HCT116 (cell line): ENCODE measurements around the gene MAP1S. TPM values are rescaled to one million over a fixed set of nuclear protein-coding genes. Genes with fewer than 3 reads are reported as not detected.

Source experiments
- ATAC-seq: fragments of 200-7000 bp; cut with Tn5 transposase; 2 replicates; pipeline ENCODE4 v1.9.1; 2020; ENCODE audit warnings: mild to moderate bottlenecking, moderate library complexity
- BruUV-seq: library from RNA; stranded (reverse); fragments of 400-500 nt; replicated peaks from 2 replicates; lab custom pipeline; 2021; lab: Mats Ljungman, UMichigan
- CTCF ChIA-PET: fragments of 300-600 bp; sonication (Branson Sonifier 250); formaldehyde crosslinking; loops from one replicate; lab custom pipeline; 2021; ENCODE audit warnings: antibody characterized with exemption; lab: Charles Lee
- POLR2A ChIA-PET: fragments of 300-600, 350-600 bp; sonication (Branson Sonifier 250); formaldehyde crosslinking; loops from one replicate; lab custom pipeline; 2021; ENCODE audit warnings: antibody characterized with exemption; lab: Charles Lee
- RAD21 ChIA-PET, 2 experiments: fragments of 300-600 bp; sonication (Branson Sonifier 250); formaldehyde crosslinking; loops; one replicate each; lab custom pipeline; 2023; ENCODE audit warnings: low total read pairs in 2 of 2; ENCODE audit not compliant: uncharacterized antibody in 2 of 2, unreplicated experiment in 2 of 2, low non-redundant PET in 1 of 2; lab: Charles Lee
- DNase-seq: peaks from one replicate; pipeline ENCODE4 v3.0.0-alpha.2; 2010; ENCODE audit warnings: low read depth, low spot score
- H2AFZ ChIP-seq: fragments of 200-600 bp; shearing (Covaris generic), sonication (generic); 2 replicates; pipeline ENCODE4 v1.6.1; 2017; ENCODE audit warnings: low read depth, mixed run types, mixed read lengths, antibody characterized with exemption, low read length; ENCODE audit not compliant: poor library complexity, severe bottlenecking
- H3K27ac ChIP-seq: 2 replicates; pipeline ENCODE4 v1.5.1; 2012; ENCODE audit warnings: low read depth, low read length
- H3K27me3 ChIP-seq: fragments of 200-600 bp; sonication (generic); 2 replicates; pipeline ENCODE4 v1.6.1; 2016; ENCODE audit warnings: mixed run types, low read length, mixed read lengths; ENCODE audit not compliant: insufficient read depth
- H3K36me3 ChIP-seq, 2 experiments: fragments of 200-500 bp in 1 of 2; fragments of 200-600 bp in 1 of 2; sonication (Bioruptor generic) in 1 of 2; sonication (generic) in 1 of 2; 2 replicates each; pipeline versions ENCODE4 v1.5.1 to v1.6.1; 2014 to 2016; ENCODE audit warnings: low read length in 2 of 2, inconsistent platforms in 1 of 2, mixed read lengths in 1 of 2, mixed run types in 1 of 2; ENCODE audit not compliant: insufficient read depth in 2 of 2, control insufficient read depth in 1 of 2
- H3K4me1 ChIP-seq, 2 experiments: fragments of 200-600 bp in 1 of 2; sonication (generic) in 1 of 2; 2 replicates each; pipeline versions ENCODE4 v1.5.1 to v1.6.1; 2012 to 2017; ENCODE audit warnings: low read length in 2 of 2, inconsistent platforms in 1 of 2, mild to moderate bottlenecking in 1 of 2, mixed read lengths in 1 of 2, mixed run types in 1 of 2, moderate library complexity in 1 of 2; ENCODE audit not compliant: insufficient read depth in 2 of 2, control insufficient read depth in 1 of 2
- H3K4me2 ChIP-seq: fragments of 200-600 bp; sonication (generic); 2 replicates; pipeline ENCODE4 v1.6.1; 2017; ENCODE audit warnings: mixed run types, low read length, mixed read lengths
- H3K4me3 ChIP-seq, 2 experiments: fragments of 200-600 bp in 1 of 2; sonication (generic) in 1 of 2; replicated peaks in 1 of 2; 2 replicates each; pipeline ENCODE4 v1.5.1; 2011 to 2016; ENCODE audit warnings: low read length in 2 of 2, control low read depth in 1 of 2, low read depth in 1 of 2, mild to moderate bottlenecking in 1 of 2, mixed read lengths in 1 of 2, mixed run types in 1 of 2
- H3K79me2 ChIP-seq: fragments of 200-600 bp; sonication (generic); 2 replicates; pipeline ENCODE4 v1.6.1; 2017; ENCODE audit warnings: mild to moderate bottlenecking, mixed run types, low read length, moderate library complexity, mixed read lengths; ENCODE audit not compliant: insufficient read depth
- H3K9ac ChIP-seq: fragments of 200-600 bp; sonication (generic); 2 replicates; pipeline ENCODE4 v1.6.1; 2016; ENCODE audit warnings: low read length, mixed read lengths
- H3K9me2 ChIP-seq: fragments of 200-600 bp; sonication (generic), shearing (Covaris generic); 2 replicates; pipeline ENCODE4 v1.6.1; 2017; ENCODE audit warnings: mixed run types, mild to moderate bottlenecking, moderate library complexity; ENCODE audit not compliant: insufficient read depth
- H3K9me3 ChIP-seq, 2 experiments: fragments of 200-500 bp in 1 of 2; fragments of 200-600 bp in 1 of 2; sonication (Bioruptor generic) in 1 of 2; sonication (generic) in 1 of 2; 2 replicates each; pipeline ENCODE4 v1.6.1; 2014 to 2017; ENCODE audit warnings: low read length in 2 of 2, mixed read lengths in 2 of 2, inconsistent platforms in 1 of 2, low read depth in 1 of 2, mild to moderate bottlenecking in 1 of 2, mixed run types in 1 of 2, moderate library complexity in 1 of 2; ENCODE audit not compliant: control insufficient read depth in 1 of 2, insufficient read depth in 1 of 2
- H4K20me1 ChIP-seq: fragments of 200-600 bp; sonication (generic), shearing (Covaris generic); 2 replicates; pipeline ENCODE4 v1.6.1; 2017; ENCODE audit warnings: mixed run types, mild to moderate bottlenecking, moderate library complexity; ENCODE audit not compliant: insufficient read depth
- CBX3 ChIP-seq: IDR thresholded peaks from 2 replicates; pipeline ENCODE4 v1.6.1; 2012; ENCODE audit warnings: low read depth
- CTCF ChIP-seq, 3 experiments: fragments of 200-600 bp in 1 of 3; sonication (generic) in 1 of 3; IDR thresholded peaks in 2 of 3; conservative IDR thresholded peaks in 1 of 3; 2 replicates each; pipeline ENCODE4 v1.5.1; 2012 to 2017; ENCODE audit warnings: low read depth in 2 of 3, low read length in 2 of 3, antibody characterized with exemption in 1 of 3, borderline replicate concordance in 1 of 3, control low read depth in 1 of 3, mild to moderate bottlenecking in 1 of 3, mixed read lengths in 1 of 3, mixed run types in 1 of 3, moderate library complexity in 1 of 3; ENCODE audit not compliant: insufficient read depth in 1 of 3
- EGR1 ChIP-seq: IDR thresholded peaks from 2 replicates; pipeline ENCODE4 v1.6.1; 2012; ENCODE audit warnings: low read depth
- ELF1 ChIP-seq: IDR thresholded peaks from 2 replicates; pipeline ENCODE4 v1.6.1; 2012; ENCODE audit warnings: low read depth, borderline replicate concordance
- EZH2phosphoT487 ChIP-seq: fragments of 200-600 bp; IDR thresholded peaks from 2 replicates; pipeline ENCODE4 v1.6.1; 2018; ENCODE audit warnings: antibody characterized with exemption, borderline replicate concordance
- FOSL1 ChIP-seq: IDR thresholded peaks from 2 replicates; pipeline ENCODE4 v1.6.1; 2012; ENCODE audit warnings: low read depth
- MAX ChIP-seq: IDR thresholded peaks from 2 replicates; pipeline ENCODE4 v1.6.1; 2012
- SRF ChIP-seq: IDR thresholded peaks from 2 replicates; pipeline ENCODE4 v1.6.1; 2012; ENCODE audit warnings: low read depth
- TCF7L2 ChIP-seq: IDR thresholded peaks from 2 replicates; pipeline ENCODE4 v1.7.0; 2011; ENCODE audit warnings: borderline replicate concordance, inconsistent platforms; ENCODE audit not compliant: insufficient read depth, insufficient read length; ENCODE audit errors: extremely low read depth
- ZBTB33 ChIP-seq: IDR thresholded peaks from 2 replicates; pipeline ENCODE4 v1.6.1; 2011; ENCODE audit warnings: mild to moderate bottlenecking, low read length, moderate library complexity; ENCODE audit not compliant: insufficient replicate concordance; ENCODE audit errors: extremely low read depth
- ZFX ChIP-seq: fragments of 450-650 bp; IDR thresholded peaks from 2 replicates; pipeline ENCODE4 v1.6.1; 2017
- intact Hi-C: fragments of 100-400 bp; cut with micrococcal nuclease; formaldehyde crosslinking; loops from 2 replicates; pipeline ENCODE4 v1.10.0; 2022
- total RNA-seq: library from RNA; stranded (reverse); gene quantifications from one replicate; pipeline ENCODE4 v1.2.1, GENCODE V29; 2021; ENCODE audit not compliant: unreplicated experiment

Gene MAP1S
- total RNA-seq, 1 experiment from 2014 or later, result 80.8 TPM

GRCh38 chr19:17751103-17751911 is 32.0 kb downstream of the MAP1S start, which contains the start of gene FCHO1:
TSS of gene FCHO1 (plus strand) at chr19:17751477. CDS start at chr19:17755165, 3,688 bp downstream.
- H4K20me1 ChIP-seq, result no peaks in the 10 kb centered on the region
- intact Hi-C loops, result no loop called here
- no peaks in the 10 kb centered on the region for H3K36me3 ChIP-seq
- no peaks in the 10 kb centered on the region for H3K9me2 ChIP-seq
- H3K27me3 ChIP-seq, result no peaks in the 10 kb centered on the region
- H3K4me3 ChIP-seq, result no peak within 1 kb of the TSS
- DNase-seq (no peak), ATAC-seq (no peak)
- no peak within 1 kb of the TSS for H3K27ac ChIP-seq
- no peak within 1 kb of the TSS for H3K4me2 ChIP-seq
- H2AFZ ChIP-seq, result no peak within 1 kb of the TSS
- RAD21 ChIA-PET, result no interaction called here
- H3K9ac ChIP-seq, result no peak within 1 kb of the TSS
- TF ChIP-seq ZFX (no peak), EZH2phosphoT487 (no peak), ELF1 (no peak), EGR1 (no peak), MAX (no peak), CBX3 (no peak), SRF (no peak), ZBTB33 (no peak), TCF7L2 (no peak), FOSL1 (no peak), CTCF (IDR thresholded peaks at IDR 0.05 in 2 of 3, conservative IDR thresholded peaks at IDR 0.05 in 1 of 3; ENCODE audit: borderline replicate concordance in 1 of 3, insufficient read depth in 1 of 3, low read depth in 2 of 3, low read length in 2 of 3) (no peak)
- H3K4me1 ChIP-seq, result peaks cover 3 to 18% of the 10 kb centered on the region in 2 experiments; a peak in 3 of 4 replicates
- no peaks in the 10 kb centered on the region for H3K79me2 ChIP-seq
- POLR2A ChIA-PET, result interaction anchor here (0.6 kb wide), 1 partner anchor 262 kb away, joined by 3 read pairs; no protein-coding TSS in a partner anchor
- no TSS peak for BruUV-seq
- CTCF ChIA-PET, result no interaction called here
- H3K9me3 ChIP-seq, result no peaks in the 10 kb centered on the region
